Stomach (tissue), 4 donors: ENCODE results near the gene ZBTB42.

Source experiments
- EP300 ChIP-seq: sonication (generic); formaldehyde crosslinking; IDR thresholded peaks from one replicate; pipeline ENCODE4 v1.6.1; 2017; ENCODE audit warnings: antibody characterized with exemption
- POLR2A ChIP-seq, 4 donors: fragments of 450-650 bp; IDR thresholded peaks; one replicate each; pipeline ENCODE4 v1.6.1; 2016; ENCODE audit warnings: antibody characterized with exemption in 4 of 4, control low read depth in 2 of 4, mild to moderate bottlenecking in 1 of 4, moderate library complexity in 1 of 4
- POLR2AphosphoS5 ChIP-seq, 3 donors: sonication (generic); formaldehyde crosslinking; IDR thresholded peaks; one replicate each; pipeline ENCODE4 v1.6.1; 2016; ENCODE audit warnings: antibody characterized with exemption in 3 of 3
- TF ChIP-seq, protein P1 (sequence below), 7 experiments: fragments of 450-650 bp in 4 of 7; fragments of 200-600 bp in 3 of 7; sonication (generic) in 3 of 7; IDR thresholded peaks; one replicate each; pipeline ENCODE4 v1.5.1; 2016 to 2019; ENCODE audit warnings: antibody characterized with exemption in 7 of 7, control low read depth in 2 of 7, mild to moderate bottlenecking in 1 of 7

DNA sequence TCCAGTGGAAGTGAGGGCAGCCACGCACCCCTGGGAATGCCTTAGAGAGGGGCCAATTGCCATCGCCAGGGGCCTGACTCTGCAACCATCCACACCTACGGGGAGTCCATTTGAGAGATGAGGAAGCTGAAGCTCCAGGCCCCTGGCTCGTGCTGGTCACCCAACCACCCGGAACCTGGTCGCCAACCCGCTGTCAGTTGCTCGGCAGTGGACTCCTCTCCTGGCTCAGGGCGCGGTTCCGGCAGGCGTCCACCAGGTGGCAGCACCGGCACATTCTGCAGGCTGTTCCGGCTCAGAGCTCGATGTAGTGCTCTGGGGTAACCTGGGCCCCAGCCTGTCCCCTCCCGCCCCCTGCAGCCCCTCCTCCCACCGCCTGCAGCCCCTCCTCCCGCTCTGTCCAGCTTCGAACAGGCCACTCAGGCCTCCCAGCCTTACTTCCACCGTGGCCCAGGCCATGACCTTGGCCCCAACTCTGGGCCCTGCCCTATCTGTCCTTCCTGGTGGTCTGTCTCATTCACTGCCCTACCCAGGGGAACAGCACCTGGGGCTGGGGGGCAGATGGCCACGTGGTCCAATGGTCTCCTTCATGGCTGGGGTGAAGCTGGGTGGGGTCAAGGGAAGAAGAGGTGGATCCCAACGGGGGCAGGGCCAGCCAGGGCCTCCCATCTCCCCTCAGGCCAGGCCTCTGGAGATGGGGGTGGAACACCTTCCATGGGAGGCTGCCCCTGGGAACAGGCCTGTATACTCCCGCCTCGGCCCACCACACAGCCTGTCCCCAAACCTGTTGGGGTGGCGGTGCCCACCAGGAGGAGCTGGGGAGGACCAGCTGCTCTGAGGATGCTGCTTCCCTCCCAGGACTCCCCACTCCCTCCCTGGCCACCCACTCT lies 32.2 kb upstream of the ZBTB42 start:
- TF ChIP-seq, protein P1, sequence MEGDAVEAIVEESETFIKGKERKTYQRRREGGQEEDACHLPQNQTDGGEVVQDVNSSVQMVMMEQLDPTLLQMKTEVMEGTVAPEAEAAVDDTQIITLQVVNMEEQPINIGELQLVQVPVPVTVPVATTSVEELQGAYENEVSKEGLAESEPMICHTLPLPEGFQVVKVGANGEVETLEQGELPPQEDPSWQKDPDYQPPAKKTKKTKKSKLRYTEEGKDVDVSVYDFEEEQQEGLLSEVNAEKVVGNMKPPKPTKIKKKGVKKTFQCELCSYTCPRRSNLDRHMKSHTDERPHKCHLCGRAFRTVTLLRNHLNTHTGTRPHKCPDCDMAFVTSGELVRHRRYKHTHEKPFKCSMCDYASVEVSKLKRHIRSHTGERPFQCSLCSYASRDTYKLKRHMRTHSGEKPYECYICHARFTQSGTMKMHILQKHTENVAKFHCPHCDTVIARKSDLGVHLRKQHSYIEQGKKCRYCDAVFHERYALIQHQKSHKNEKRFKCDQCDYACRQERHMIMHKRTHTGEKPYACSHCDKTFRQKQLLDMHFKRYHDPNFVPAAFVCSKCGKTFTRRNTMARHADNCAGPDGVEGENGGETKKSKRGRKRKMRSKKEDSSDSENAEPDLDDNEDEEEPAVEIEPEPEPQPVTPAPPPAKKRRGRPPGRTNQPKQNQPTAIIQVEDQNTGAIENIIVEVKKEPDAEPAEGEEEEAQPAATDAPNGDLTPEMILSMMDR (IDR thresholded peaks at IDR 0.05) = peak in 6 of 7 experiments; percentile 60 to 98 (median 92)
- TF ChIP-seq POLR2AphosphoS5 (IDR thresholded peaks at IDR 0.05) (peak in 1 of 3 donors; percentile 80), POLR2A (IDR thresholded peaks at IDR 0.05) (no peak), EP300 (no peak)
